Endometrial microvascular endothelial cells (primary cell): ENCODE results near the gene RAB11FIP5. TPM values are rescaled to one million over a fixed set of nuclear protein-coding genes. Genes with fewer than 3 reads are reported as not detected.
"Not testable (repeated sequence)": the region's sequence is repeated elsewhere in the genome, so short reads cannot be mapped to it uniquely, and the experiment has no call there.

ENCODE experiments used
- in situ Hi-C: cut with HindIII; loops from 2 replicates; pipeline ENCODE4 v1.10.0; 2017; ENCODE audit warnings: low sequenced_read_pairs, low pct_unique_long_range_greater_than_20kb; ENCODE audit errors: inconsistent ontology term
- total RNA-seq: library from RNA; depleted of rRNA; stranded (reverse); fragments of >200 nt; gene quantifications from one replicate; pipeline ENCODE4 v1.2.3, GENCODE V29; 2015; ENCODE audit errors: inconsistent ontology term

RAB11FIP5 gene
- total RNA-seq: 77.5 TPM

GRCh38 chr2:73112913-73113854 is at the start of gene RAB11FIP5:
Gene RAB11FIP5 (minus strand): TSS chr2:73112948. CDS start chr2:73112777, 171 bp downstream.
- in situ Hi-C loops: no loop called here

- in situ Hi-C loops: no loop called here
Observed at GRCh38 chr2:73156539-73157124, 43.9 kb upstream of the RAB11FIP5 start.

- in situ Hi-C loops: no loop called here
Observed at GRCh38 chr2:73142937-73143336, 30.2 kb upstream of the RAB11FIP5 start.

GRCh38 chr2:73141896-73142295 is 29.1 kb upstream of the RAB11FIP5 start:
- in situ Hi-C loops: no loop called here

GRCh38 chr2:73135236-73135635 is 22.5 kb upstream of the RAB11FIP5 start:
- in situ Hi-C loops: no loop called here

- in situ Hi-C loops: no loop called here
Observed at GRCh38 chr2:73134471-73134870, 21.7 kb upstream of the RAB11FIP5 start.

- in situ Hi-C loops: no loop called here
Observed at GRCh38 chr2:73133566-73134197, 20.9 kb upstream of the RAB11FIP5 start.

- in situ Hi-C loops: no loop called here
Observed at GRCh38 chr2:73131807-73132206, 19.1 kb upstream of the RAB11FIP5 start.

GRCh38 chr2:73130790-73131189 is 18.0 kb upstream of the RAB11FIP5 start:
- in situ Hi-C loops: no loop called here

GRCh38 chr2:73128841-73129535 is 16.2 kb upstream of the RAB11FIP5 start:
- in situ Hi-C loops: no loop called here

- in situ Hi-C loops: no loop called here
Observed at GRCh38 chr2:73122536-73122935, 9.8 kb upstream of the RAB11FIP5 start.

- in situ Hi-C loops: not testable (repeated sequence)
Observed at GRCh38 chr2:73119611-73120239, 7.0 kb upstream of the RAB11FIP5 start.

- in situ Hi-C loops: no loop called here
Observed at GRCh38 chr2:73117441-73117840, 4.7 kb upstream of the RAB11FIP5 start.

GRCh38 chr2:73116182-73116960 is 3.6 kb upstream of the RAB11FIP5 start:
- in situ Hi-C loops: no loop called here

GRCh38 chr2:73114273-73114867 is 1.6 kb upstream of the RAB11FIP5 start:
- in situ Hi-C loops: no loop called here

- in situ Hi-C loops: no loop called here
Observed at GRCh38 chr2:73112026-73112912, 479 bp downstream of the RAB11FIP5 start.
